GM23248 (cell line): Measurements from ENCODE around the gene PPFIA1. TPM values are rescaled to one million over a fixed set of nuclear protein-coding genes. Genes with fewer than 3 reads are reported as not detected.

Experiments
- DNase-seq: peaks from one replicate; pipeline ENCODE4 v3.0.0-alpha.2; 2015
- H2AFZ ChIP-seq: fragments of 200-600 bp; sonication (generic); 2 replicates; pipeline ENCODE4 v1.6.1; 2016; ENCODE audit warnings: antibody characterized with exemption
- H3F3A ChIP-seq: fragments of 200-600 bp; sonication (generic); 2 replicates; pipeline ENCODE4 v1.6.1; 2016; ENCODE audit warnings: mild to moderate bottlenecking, antibody characterized with exemption, mixed run types; ENCODE audit not compliant: insufficient read depth
- H3K27ac ChIP-seq: fragments of 200-600 bp; sonication (generic); 2 replicates; pipeline ENCODE4 v1.5.1; 2016; ENCODE audit warnings: mild to moderate bottlenecking
- H3K27me3 ChIP-seq: fragments of 200-600 bp; sonication (generic); replicated peaks from 2 replicates; pipeline ENCODE4 v1.6.1; 2016; ENCODE audit warnings: mild to moderate bottlenecking; ENCODE audit not compliant: insufficient read depth
- H3K36me3 ChIP-seq: fragments of 200-600 bp; sonication (generic); 2 replicates; pipeline ENCODE4 v1.6.1; 2016; ENCODE audit warnings: low read depth, mild to moderate bottlenecking
- H3K4me1 ChIP-seq: fragments of 200-600 bp; sonication (generic); 2 replicates; pipeline ENCODE4 v1.6.1; 2016; ENCODE audit warnings: mild to moderate bottlenecking; ENCODE audit not compliant: insufficient read depth
- H3K4me2 ChIP-seq: fragments of 200-600 bp; sonication (generic); one replicate; pipeline ENCODE4 v1.6.1; 2016; ENCODE audit warnings: mild to moderate bottlenecking; ENCODE audit not compliant: unreplicated experiment
- H3K4me3 ChIP-seq: fragments of 200-600 bp; sonication (generic); 2 replicates; pipeline ENCODE4 v1.5.1; 2016; ENCODE audit warnings: mild to moderate bottlenecking
- H3K79me2 ChIP-seq: fragments of 200-600 bp; sonication (generic); 2 replicates; pipeline ENCODE4 v1.6.1; 2016; ENCODE audit warnings: mild to moderate bottlenecking; ENCODE audit not compliant: insufficient read depth
- H3K9ac ChIP-seq: fragments of 200-600 bp; sonication (generic); 2 replicates; pipeline ENCODE4 v1.6.1; 2016; ENCODE audit warnings: mild to moderate bottlenecking
- H3K9me2 ChIP-seq: fragments of 200-600 bp; sonication (generic); 2 replicates; pipeline ENCODE4 v1.6.1; 2016; ENCODE audit warnings: mixed run types, mild to moderate bottlenecking, moderate library complexity; ENCODE audit not compliant: insufficient read depth
- H3K9me3 ChIP-seq: fragments of 200-600 bp; sonication (generic); one replicate; pipeline ENCODE4 v1.6.1; 2017; ENCODE audit warnings: low read depth
- H4K20me1 ChIP-seq: fragments of 200-600 bp; sonication (generic); 2 replicates; pipeline ENCODE4 v1.6.0; 2016; ENCODE audit not compliant: insufficient read depth
- EZH2 ChIP-seq: fragments of 200-600 bp; sonication (generic); IDR thresholded peaks from 2 replicates; pipeline ENCODE4 v1.6.1; 2018; ENCODE audit warnings: antibody characterized with exemption, mild to moderate bottlenecking; ENCODE audit not compliant: insufficient read depth, poor library complexity, severe bottlenecking
- EZH2phosphoT487 ChIP-seq: fragments of 200-600 bp; sonication (generic); IDR thresholded peaks from 2 replicates; pipeline ENCODE4 v1.6.1; 2018; ENCODE audit warnings: antibody characterized with exemption, moderate library complexity, mild to moderate bottlenecking, low read depth; ENCODE audit not compliant: insufficient read depth
- WGBS, 2 experiments: methylation state at CpG; one replicate each; pipeline ENCODE4 v1.1.6; 2015 to 2017; ENCODE audit warnings: low lambda C conversion rate in 2 of 2, low coverage in 1 of 2; ENCODE audit errors: missing lambda C conversion rate in 2 of 2; 5-methylcytosine and 5-hydroxymethylcytosine counted together
- in situ Hi-C: fragments of 300-500 bp; cut with MboI; formaldehyde crosslinking; loops from 2 replicates; pipeline ENCODE4 v1.15.0; 2020
- polyA plus RNA-seq: library from polyadenylated mRNA; unstranded; fragments of >200 nt; fragmentation: Nextera tagmentation; extraction: Ambion mirVana; gene quantifications from 2 replicates; pipeline ENCODE4 v1.2.1, GENCODE V29; 2016
- total RNA-seq: library from RNA; depleted of rRNA; stranded (reverse); fragments of >200 nt; shearing (Covaris generic); gene quantifications from 2 replicates; pipeline ENCODE4 v1.2.3, GENCODE V29; 2014

The PPFIA1 gene
- total and polyA plus RNA-seq, 2 experiments from 2014 or later: 22.8 to 36.9 TPM

DNA sequence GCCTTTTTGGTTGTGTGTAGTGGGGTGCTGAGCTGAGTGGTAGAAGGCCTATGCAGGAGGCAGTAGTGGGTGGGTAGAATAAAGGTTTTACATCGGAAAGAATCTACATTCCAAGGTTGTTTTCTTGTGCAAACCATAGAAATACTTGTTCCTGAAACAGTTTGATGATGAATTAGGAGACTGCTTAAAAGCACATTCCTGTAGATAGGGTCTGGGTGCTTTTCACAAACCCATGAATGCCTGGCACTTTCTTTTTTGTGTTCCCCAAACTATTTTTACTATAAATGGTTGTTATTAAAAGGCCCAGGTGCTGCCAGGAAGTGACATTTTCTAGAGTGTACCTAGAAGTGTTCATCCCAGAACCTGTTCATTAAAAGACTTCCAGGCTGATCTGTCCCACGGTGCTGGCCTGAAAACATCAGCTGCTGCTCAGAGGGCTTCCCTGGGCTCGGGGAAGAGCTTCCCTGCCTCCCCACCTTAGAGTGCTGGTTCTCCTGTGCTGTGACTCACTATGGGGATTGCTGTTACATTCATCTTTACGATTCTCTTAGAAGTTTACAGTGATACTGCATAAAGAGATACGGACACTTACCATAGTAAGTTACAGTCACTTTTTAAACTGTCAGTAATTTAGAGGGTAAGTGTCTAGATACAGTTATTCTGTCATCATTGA, 27.9 kb downstream of the PPFIA1 start:
- Histone ChIP-seq H4K20me1 (peaks cover 1% of the 10 kb centered on the region; the same call in 1 of the 2 replicates), H3K9me3 (no peaks in the 10 kb centered on the region), H3K36me3 (peaks cover 3% of the 10 kb centered on the region; the same call in 1 of the 2 replicates), H3K9me2 (no peaks in the 10 kb centered on the region), H3K27ac (no peak overlapping the region; the same call in 1 of the 2 replicates), H2AFZ (no peak overlapping the region), H3K27me3 (no peaks in the 10 kb centered on the region), H3K9ac (no peak overlapping the region), H3K4me3 (no peak overlapping the region), H3K79me2 (peaks cover 48% of the 10 kb centered on the region), H3F3A (peaks cover 8% of the 10 kb centered on the region), H3K4me2 (no peak overlapping the region), H3K4me1 (peaks cover 16% of the 10 kb centered on the region)
- no peak for TF ChIP-seq EZH2
- no peak for TF ChIP-seq EZH2phosphoT487
- DNase-seq: peak; percentile 5
- in situ Hi-C loops: no loop called here
- WGBS, 2 experiments: 94% methylated on average over 5 of the region's 5 CpGs

- Histone ChIP-seq H3K4me1 (peaks cover 20% of the 10 kb centered on the region), H3K4me2 (no peak overlapping the region), H3K79me2 (peaks cover 51% of the 10 kb centered on the region), H4K20me1 (peaks cover 4% of the 10 kb centered on the region; the same call in 1 of the 2 replicates), H3K9me2 (no peaks in the 10 kb centered on the region), H3K4me3 (no peak overlapping the region), H3F3A (peaks cover 8% of the 10 kb centered on the region), H3K9ac (no peak overlapping the region), H3K36me3 (no peaks in the 10 kb centered on the region), H3K27me3 (no peaks in the 10 kb centered on the region), H3K9me3 (no peaks in the 10 kb centered on the region), H2AFZ (no peak overlapping the region), H3K27ac (no peak overlapping the region)
- TF ChIP-seq EZH2phosphoT487 (no peak), EZH2 (no peak)
- DNase-seq: no peak
- in situ Hi-C loops: no loop called here
- 94 to 96% methylated on average over 11 of the region's 11 CpGs for WGBS, 2 experiments
Measured at GRCh38 chr11:70299636-70300035, 29.1 kb downstream of the PPFIA1 start.

GRCh38 chr11:70301191-70301590, 30.7 kb downstream of the PPFIA1 start:
- peaks cover 63% of the 10 kb centered on the region for H3K79me2 ChIP-seq
- H3K36me3 ChIP-seq: no peaks in the 10 kb centered on the region
- no peak overlapping the region for H3K4me3 ChIP-seq
- in situ Hi-C loops: no loop called here
- peaks cover 8% of the 10 kb centered on the region for H3F3A ChIP-seq
- no peak overlapping the region for H3K4me2 ChIP-seq
- no peak overlapping the region for H3K9ac ChIP-seq
- H3K4me1 ChIP-seq: peaks cover 29% of the 10 kb centered on the region
- no peak for TF ChIP-seq EZH2phosphoT487
- no peak for TF ChIP-seq EZH2
- WGBS, 2 experiments: 98 to 100% methylated on average over 2 of the region's 2 CpGs
- no peaks in the 10 kb centered on the region for H3K9me2 ChIP-seq
- H3K27me3 ChIP-seq: no peaks in the 10 kb centered on the region
- no peak for DNase-seq
- H3K27ac ChIP-seq: no peak overlapping the region
- no peaks in the 10 kb centered on the region for H3K9me3 ChIP-seq
- peaks cover 4% of the 10 kb centered on the region; the same call in 1 of the 2 replicates for H4K20me1 ChIP-seq
- no peak overlapping the region for H2AFZ ChIP-seq

DNA sequence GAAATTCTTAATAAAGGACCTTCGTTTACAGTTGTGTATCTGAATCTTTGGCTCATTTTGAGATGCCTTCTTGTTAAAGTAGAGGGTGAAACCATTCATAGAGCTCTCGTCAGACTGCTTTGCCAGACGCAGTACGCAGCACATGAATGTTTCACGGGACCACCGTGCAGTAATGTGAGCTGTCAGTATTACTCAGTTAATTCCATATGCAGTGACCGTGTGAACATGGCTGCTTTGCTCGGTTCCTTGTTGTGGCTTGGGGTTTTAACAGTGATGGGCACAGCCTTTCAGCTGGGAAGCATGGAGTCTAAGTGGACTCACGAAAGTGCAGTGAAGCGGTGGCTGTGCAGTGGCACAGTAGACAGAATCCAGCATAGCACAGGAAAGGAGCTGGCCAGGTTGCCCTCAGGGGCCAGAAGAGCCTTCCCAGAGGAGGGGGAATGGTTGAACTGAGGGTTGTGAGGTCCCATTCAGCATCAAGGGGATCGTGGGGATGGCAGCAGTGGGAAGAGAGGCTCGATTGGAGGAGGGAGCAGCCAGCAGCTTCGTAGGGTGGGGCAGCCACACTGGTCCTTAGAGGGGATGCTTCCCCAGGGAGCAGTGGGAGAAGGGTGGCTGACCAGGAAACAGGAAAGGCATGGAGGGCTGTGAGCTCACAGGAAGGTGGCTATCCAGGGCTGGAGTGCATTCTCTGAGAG, 31.4 kb downstream of the PPFIA1 start:
- WGBS, 2 experiments: 96 to 98% methylated on average over 13 of the region's 13 CpGs
- peaks cover 8% of the 10 kb centered on the region for H3F3A ChIP-seq
- H3K27ac ChIP-seq: no peak overlapping the region
- no peak overlapping the region for H3K9ac ChIP-seq
- no peaks in the 10 kb centered on the region for H3K27me3 ChIP-seq
- peaks cover 66% of the 10 kb centered on the region for H3K79me2 ChIP-seq
- in situ Hi-C loops: no loop called here
- H3K9me2 ChIP-seq: no peaks in the 10 kb centered on the region
- no peaks in the 10 kb centered on the region for H3K9me3 ChIP-seq
- TF ChIP-seq EZH2 (no peak), EZH2phosphoT487 (no peak)
- no peak overlapping the region for H2AFZ ChIP-seq
- no peak for DNase-seq
- H3K4me3 ChIP-seq: no peak overlapping the region
- peaks cover 4% of the 10 kb centered on the region; the same call in 1 of the 2 replicates for H4K20me1 ChIP-seq
- no peaks in the 10 kb centered on the region for H3K36me3 ChIP-seq
- peaks cover 32% of the 10 kb centered on the region for H3K4me1 ChIP-seq
- H3K4me2 ChIP-seq: no peak overlapping the region
